Right lobe of liver (tissue), 6 donors: ENCODE results near the gene D2HGDH. TPM values are rescaled to one million over a fixed set of nuclear protein-coding genes. Genes with fewer than 3 reads are reported as not detected.

Experiments
- ATAC-seq, 4 donors: fragments of 200-7000 bp; cut with Tn5 transposase; one replicate each; pipeline ENCODE4 v1.9.1; 2020; ENCODE audit warnings: mild to moderate bottlenecking in 4 of 4, moderate library complexity in 4 of 4
- DNase-seq, 3 donors: peaks; one replicate each; pipeline ENCODE4 v3.0.0-alpha.2; 2020
- H3K27ac ChIP-seq, 3 donors: fragments of 200-600 bp; one replicate each; pipeline ENCODE4 v1.8.0; 2022
- H3K27me3 ChIP-seq, 2 donors: fragments of 200-600 bp; one replicate each; pipeline ENCODE4 v1.8.0; 2022
- H3K36me3 ChIP-seq, 4 donors: fragments of 200-600 bp; sonication (generic) in 1 of 4; one replicate each; pipeline versions ENCODE4 v1.5.1 to v1.8.0; 2017 to 2022; ENCODE audit warnings: control low read depth in 1 of 4
- H3K4me1 ChIP-seq, 4 donors: fragments of 200-600 bp; sonication (generic) in 1 of 4; one replicate each; pipeline versions ENCODE4 v1.5.1 to v1.8.0; 2017 to 2022; ENCODE audit warnings: control low read depth in 1 of 4
- H3K4me3 ChIP-seq, 3 donors: fragments of 200-600 bp; one replicate each; pipeline ENCODE4 v1.8.0; 2022
- H3K9me3 ChIP-seq, 4 donors: fragments of 200-600 bp; sonication (generic) in 1 of 4; one replicate each; pipeline versions ENCODE4 v1.5.1 to v1.8.0; 2017 to 2022; ENCODE audit warnings: control low read depth in 1 of 4
- POLR2A ChIP-seq: fragments of 450-650 bp; IDR thresholded peaks from one replicate; pipeline ENCODE4 v1.6.1; 2017; ENCODE audit warnings: antibody characterized with exemption, mild to moderate bottlenecking
- WGBS: methylation state at CpG from one replicate; pipeline ENCODE4 v1.1.6; 2018; ENCODE audit warnings: low coverage, low lambda C conversion rate; ENCODE audit not compliant: insufficient coverage; ENCODE audit errors: missing lambda C conversion rate; 5-methylcytosine and 5-hydroxymethylcytosine counted together
- intact Hi-C, 2 donors: fragments of 100-400 bp; cut with DNase I; formaldehyde crosslinking; loops; one replicate each; pipeline versions ENCODE4 v1.11.2 to v1.14.1; 2022
- total RNA-seq, 6 experiments: library from RNA; depleted of rRNA in 2 of 6; stranded (reverse); fragments of >200 nt in 2 of 6; fragmentation: NEBNext Ultra II Directional in 3 of 6; extraction: Animal tissue kit (Norgen Biotek cat#: 25700) in 3 of 6; gene quantifications; one replicate each; pipeline versions ENCODE4 v1.1.0 to v1.2.4, GENCODE V29; 2016 to 2023
- TF ChIP-seq, protein P1 (sequence below), 4 donors: fragments of 200-600 bp in 3 of 4; fragments of 450-650 bp in 1 of 4; IDR thresholded peaks; one replicate each; pipeline versions ENCODE4 v1.5.1 to v1.8.0; 2016 to 2022; ENCODE audit warnings: antibody characterized with exemption in 4 of 4, mild to moderate bottlenecking in 2 of 4
- donor health status: DM: no; HTN: yes; CAD: no.
- donor health status: DM: no; HTN: no; CAD: no.
- donor health status: DM: no; HTN: no; CAD: no.
- donor health status: DM: no; HTN: yes; CAD: no.
- donor health status: DM: no; HTN: yes; CAD: no.

The D2HGDH gene
- total RNA-seq, 6 experiments from 2014 or later = 18.9 to 38.6 (median 25.9) TPM

GRCh38 chr2:241721852-241722251 lies 12.6 kb upstream of the D2HGDH start:
- intact Hi-C loops = loop anchor here in 1 of 2 donors (10.0 kb wide), 1 partner anchor 143 kb away; the partner anchor contains the start of gene RTP5

DNA sequence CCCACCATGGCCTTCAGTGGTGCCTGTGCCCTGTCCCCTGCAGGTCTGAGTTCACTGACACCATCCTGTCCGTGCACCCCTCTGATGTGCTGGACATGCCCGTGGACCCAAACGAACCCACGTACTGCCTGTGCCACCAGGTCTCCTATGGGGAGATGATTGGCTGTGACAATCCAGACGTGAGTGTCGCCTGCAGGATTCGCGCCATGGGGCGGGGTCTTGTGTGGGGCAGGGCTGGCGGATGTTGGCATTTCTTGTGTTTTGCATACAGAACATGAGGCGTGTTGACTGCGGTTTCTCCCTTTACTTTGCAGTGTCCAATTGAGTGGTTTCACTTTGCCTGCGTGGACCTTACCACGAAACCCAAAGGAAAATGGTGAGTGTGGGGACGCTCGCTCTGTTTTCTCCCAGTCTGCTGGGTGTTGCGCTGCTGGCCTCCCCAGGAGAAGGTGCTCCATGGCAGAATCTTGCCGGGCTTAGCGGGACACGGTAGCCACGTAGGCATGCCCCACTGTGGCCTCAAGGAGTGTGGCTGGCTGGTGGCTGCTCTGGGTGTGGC lies 11.5 kb upstream of the D2HGDH start:
- Histone ChIP-seq H3K9me3 (peaks cover 0 to 3% (median 0%) of the 10 kb centered on the region in 4 donors), H3K27me3 (no peaks in the 10 kb centered on the region), H3K4me1 (no peaks in the 10 kb centered on the region), H3K27ac (no peak overlapping the region), H3K4me3 (no peak overlapping the region), H3K36me3 (peaks cover 0 to 26% (median 5%) of the 10 kb centered on the region in 4 donors)
- DNase-seq (no peak), ATAC-seq (no peak)
- TF ChIP-seq, protein P1, sequence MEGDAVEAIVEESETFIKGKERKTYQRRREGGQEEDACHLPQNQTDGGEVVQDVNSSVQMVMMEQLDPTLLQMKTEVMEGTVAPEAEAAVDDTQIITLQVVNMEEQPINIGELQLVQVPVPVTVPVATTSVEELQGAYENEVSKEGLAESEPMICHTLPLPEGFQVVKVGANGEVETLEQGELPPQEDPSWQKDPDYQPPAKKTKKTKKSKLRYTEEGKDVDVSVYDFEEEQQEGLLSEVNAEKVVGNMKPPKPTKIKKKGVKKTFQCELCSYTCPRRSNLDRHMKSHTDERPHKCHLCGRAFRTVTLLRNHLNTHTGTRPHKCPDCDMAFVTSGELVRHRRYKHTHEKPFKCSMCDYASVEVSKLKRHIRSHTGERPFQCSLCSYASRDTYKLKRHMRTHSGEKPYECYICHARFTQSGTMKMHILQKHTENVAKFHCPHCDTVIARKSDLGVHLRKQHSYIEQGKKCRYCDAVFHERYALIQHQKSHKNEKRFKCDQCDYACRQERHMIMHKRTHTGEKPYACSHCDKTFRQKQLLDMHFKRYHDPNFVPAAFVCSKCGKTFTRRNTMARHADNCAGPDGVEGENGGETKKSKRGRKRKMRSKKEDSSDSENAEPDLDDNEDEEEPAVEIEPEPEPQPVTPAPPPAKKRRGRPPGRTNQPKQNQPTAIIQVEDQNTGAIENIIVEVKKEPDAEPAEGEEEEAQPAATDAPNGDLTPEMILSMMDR (IDR thresholded peaks at IDR 0.05) = no peak
- no peak for TF ChIP-seq POLR2A
- 96% methylated on average over 9 of the region's 21 CpGs for WGBS
- intact Hi-C loops = loop anchor here in 1 of 2 donors (10.0 kb wide), 1 partner anchor 142 kb away; the partner anchor contains the start of gene RTP5

More at GRCh38 chr2:241721852-241722251, 12.6 kb upstream of the D2HGDH start:
- peaks cover 0 to 26% (median 5%) of the 10 kb centered on the region in 4 donors for H3K36me3 ChIP-seq
- TF ChIP-seq POLR2A = no peak
- TF ChIP-seq, protein P1 (IDR thresholded peaks at IDR 0.05) = no peak
- H3K9me3 ChIP-seq = peaks cover 0 to 3% (median 0%) of the 10 kb centered on the region in 4 donors
- no peak overlapping the region for H3K27ac ChIP-seq
- DNase-seq = no peak
- ATAC-seq = no peak
- H3K4me1 ChIP-seq = no peaks in the 10 kb centered on the region
- 84% methylated on average over 5 of the region's 12 CpGs for WGBS
- H3K27me3 ChIP-seq = no peaks in the 10 kb centered on the region
- H3K4me3 ChIP-seq = no peak overlapping the region

DNA sequence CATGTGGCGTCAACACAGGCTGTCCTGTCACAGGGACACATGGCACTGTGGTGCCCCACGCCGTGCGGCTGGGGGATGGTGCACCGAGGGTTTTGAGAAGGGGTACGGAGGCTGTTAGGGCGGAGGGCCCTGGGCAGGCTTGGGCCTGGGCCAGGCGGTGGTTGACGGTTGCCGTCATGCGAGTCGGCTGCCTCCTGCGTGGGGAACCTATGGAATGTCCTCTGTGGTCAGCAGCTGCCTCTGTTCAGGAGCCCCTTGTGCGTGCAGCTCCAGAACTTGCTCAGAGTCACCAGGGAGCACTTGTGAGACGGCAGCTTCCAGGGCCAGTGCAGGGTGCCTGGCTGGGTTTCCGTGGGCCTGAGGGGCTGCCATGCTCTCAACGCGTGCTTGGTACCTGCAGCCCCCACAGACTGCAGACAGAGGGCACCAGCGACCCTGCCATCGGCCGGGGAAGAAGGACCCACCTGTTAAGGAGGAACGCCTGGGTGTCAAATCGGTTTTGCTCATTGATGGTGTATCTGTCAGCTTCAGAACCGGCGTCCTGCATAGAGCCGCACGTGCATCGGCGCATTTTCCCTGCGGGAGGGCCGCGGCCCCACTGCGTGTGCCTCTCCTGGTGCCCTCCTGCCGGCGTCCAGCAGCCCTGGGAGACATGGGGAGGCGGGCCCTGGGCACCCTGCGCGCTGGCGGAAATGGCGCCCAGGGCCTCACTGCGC lies 10.0 kb upstream of the D2HGDH start:
- Histone ChIP-seq H3K27me3 (no peaks in the 10 kb centered on the region), H3K4me3 (no peak overlapping the region), H3K9me3 (peaks cover 0 to 3% (median 0%) of the 10 kb centered on the region in 4 donors), H3K27ac (no peak overlapping the region), H3K4me1 (no peaks in the 10 kb centered on the region), H3K36me3 (peaks cover 0 to 21% (median 3%) of the 10 kb centered on the region in 4 donors)
- no CpG with 5 or more reads among the region's 41 CpGs for WGBS
- peak in 1 of 4 donors; percentile 4 for ATAC-seq
- intact Hi-C loops = loop anchor here in 1 of 2 donors (10.0 kb wide), 1 partner anchor 140 kb away; the partner anchor contains the start of gene RTP5
- no peak for DNase-seq
- TF ChIP-seq, protein P1 (IDR thresholded peaks at IDR 0.05) = peak in 3 of 4 donors; percentile 10 to 26 (median 24)
- TF ChIP-seq POLR2A = no peak

DNA sequence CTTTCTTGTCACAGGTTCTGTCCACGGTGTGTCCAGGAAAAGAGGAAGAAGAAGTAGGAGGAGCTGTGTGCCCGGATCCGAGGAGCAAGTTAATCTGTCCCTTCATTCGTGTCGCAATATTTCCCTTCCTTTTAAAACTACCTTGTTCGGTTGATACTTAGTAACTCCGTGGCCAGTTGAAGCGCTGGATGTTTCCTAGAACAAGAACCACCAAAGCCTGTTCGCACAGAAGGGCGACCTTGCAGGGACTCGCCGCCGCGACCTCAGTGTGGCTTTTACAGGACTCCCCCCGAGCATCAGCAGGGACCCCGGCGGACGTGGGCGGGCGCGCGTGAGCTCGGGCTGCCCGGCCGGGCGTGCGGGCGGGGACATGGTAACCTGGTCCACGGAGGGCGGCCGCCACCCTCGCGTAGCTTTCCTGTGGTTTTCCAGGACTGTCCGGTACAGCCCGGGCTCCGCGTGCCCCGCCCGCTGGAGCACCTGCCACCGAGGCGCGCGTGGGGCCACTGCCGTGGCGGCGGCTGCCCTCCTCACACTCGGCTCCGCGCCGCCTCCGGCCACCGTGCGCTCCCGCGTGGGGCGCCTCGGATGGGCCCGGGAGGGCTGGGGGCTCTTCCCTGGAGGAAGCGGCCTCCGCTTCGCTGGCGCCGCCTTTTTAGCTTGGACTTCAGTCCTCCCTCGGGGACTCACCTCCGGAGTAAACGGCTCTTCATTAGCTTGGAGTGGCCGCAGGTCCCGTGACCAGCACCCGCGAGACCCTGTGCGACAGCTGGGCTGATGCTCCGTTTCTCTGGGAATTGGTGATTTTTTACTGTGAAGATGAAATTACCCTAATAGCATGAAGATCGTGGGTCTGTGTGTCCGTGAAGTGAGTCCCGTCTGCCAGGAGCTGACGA lies 9.2 kb upstream of the D2HGDH start:
- Histone ChIP-seq H3K4me3 (no peak overlapping the region), H3K36me3 (peaks cover 0 to 12% (median 0%) of the 10 kb centered on the region in 4 donors), H3K27me3 (no peaks in the 10 kb centered on the region), H3K27ac (no peak overlapping the region), H3K9me3 (peaks cover 0 to 3% (median 0%) of the 10 kb centered on the region in 4 donors), H3K4me1 (no peaks in the 10 kb centered on the region)
- DNase-seq (no peak), ATAC-seq (no peak)
- TF ChIP-seq, protein P1 (IDR thresholded peaks at IDR 0.05) = no peak
- no peak for TF ChIP-seq POLR2A
- whole genome bisulfite sequencing = 93% methylated on average over 16 of the region's 76 CpGs
- intact Hi-C loops = loop anchor here in 1 of 2 donors (10.0 kb wide), 1 partner anchor 140 kb away; the partner anchor contains the start of gene RTP5
